IPS-18c (cell line): ENCODE results near the gene PDE1C.

ENCODE experiments used
- H3K4me3 ChIP-seq: 2 replicates; pipeline ENCODE4 v1.7.0; 2013; ENCODE audit warnings: low read depth, mild to moderate bottlenecking, low read length, moderate library complexity; ENCODE audit not compliant: insufficient read depth
- H3K9me3 ChIP-seq: one replicate; pipeline ENCODE4 v1.6.1; 2013; ENCODE audit warnings: mild to moderate bottlenecking, low read length, moderate library complexity; ENCODE audit not compliant: control insufficient read depth, insufficient read depth

Gene PDE1C

DNA sequence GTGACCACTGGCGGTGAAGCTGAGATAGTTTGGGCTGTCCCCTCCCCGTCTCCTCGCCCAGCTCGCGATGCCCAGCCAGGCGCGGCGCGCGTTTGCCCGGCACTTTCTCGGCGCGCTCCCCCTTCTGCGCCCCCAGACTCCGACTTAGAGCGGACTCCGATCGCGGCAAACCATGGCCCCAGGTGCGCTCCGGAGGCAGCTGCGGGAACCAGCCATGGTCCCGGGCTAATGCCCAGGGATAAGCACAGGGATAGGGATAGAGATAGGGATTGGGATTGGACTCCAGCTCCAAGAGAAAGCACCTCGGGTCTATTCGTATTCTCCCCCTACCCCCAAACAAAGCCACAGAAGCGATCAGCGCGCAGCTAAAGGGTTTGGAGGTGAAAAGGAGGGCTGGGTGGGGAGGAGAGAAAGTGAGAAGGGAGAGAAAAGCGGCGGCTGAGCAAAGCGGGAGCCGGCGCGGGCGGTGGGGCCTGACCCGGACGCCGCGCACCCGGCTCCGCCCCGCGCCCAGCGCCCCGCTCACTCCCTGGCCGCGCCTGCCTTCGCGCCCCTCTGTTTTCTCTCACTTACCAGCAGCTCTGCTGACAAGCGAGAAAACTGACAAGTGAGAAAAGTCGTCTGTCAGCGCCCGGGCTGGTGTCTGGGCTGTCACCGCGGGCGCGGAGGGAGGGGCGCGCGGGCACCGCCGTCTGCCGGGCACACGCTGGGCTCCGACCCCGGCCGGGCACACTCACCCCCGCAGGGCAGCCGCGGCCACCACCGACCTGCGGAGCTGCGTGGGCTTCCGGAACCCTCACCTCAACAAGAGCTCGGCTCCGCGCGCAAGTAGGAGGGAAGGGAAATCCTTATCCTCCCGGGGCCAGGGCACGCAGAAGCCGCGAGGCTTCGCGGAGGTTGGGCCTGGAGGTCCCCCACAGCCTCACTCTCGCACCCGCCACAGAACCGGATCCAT, at the start of gene PDE1C:
TSS of gene PDE1C (minus strand) at position 2 of the 955 bp plus-strand sequence.
- H3K4me3 ChIP-seq: peak within 1 kb of the TSS; percentile 60
- peaks cover 3% of the 10 kb centered on the region for H3K9me3 ChIP-seq

- no peak overlapping the region for H3K4me3 ChIP-seq
- H3K9me3 ChIP-seq: no peaks in the 10 kb centered on the region
Measured at GRCh38 chr7:32119790-32120196, 49.6 kb upstream of the PDE1C start.

DNA sequence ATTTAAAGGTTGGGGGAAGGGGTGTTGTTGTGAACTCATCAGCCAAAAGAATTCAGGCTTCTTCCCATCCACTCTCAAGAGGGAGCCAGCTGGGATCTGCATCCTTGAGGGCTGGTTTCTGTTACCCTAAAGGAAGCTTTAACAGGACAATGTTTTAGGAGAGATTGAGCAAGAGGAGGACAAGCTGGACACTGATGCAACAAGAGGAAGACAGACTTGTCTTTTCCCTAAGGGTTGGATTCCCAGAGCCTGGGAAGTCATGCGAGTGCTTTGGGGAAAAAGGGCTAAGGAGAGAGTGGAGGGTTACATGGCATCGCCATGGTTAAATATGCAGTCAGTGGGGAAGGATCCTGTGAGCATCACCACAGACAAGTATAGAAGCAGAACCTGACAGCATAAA, 47.6 kb upstream of the PDE1C start:
- no peaks in the 10 kb centered on the region for H3K9me3 ChIP-seq
- H3K4me3 ChIP-seq: no peak overlapping the region

GRCh38 chr7:32116436-32116835, 46.2 kb upstream of the PDE1C start:
- H3K4me3 ChIP-seq: no peak overlapping the region
- H3K9me3 ChIP-seq: peaks cover under 1% of the 10 kb centered on the region

GRCh38 chr7:32115831-32116230, 45.6 kb upstream of the PDE1C start:
- Histone ChIP-seq H3K4me3 (no peak overlapping the region), H3K9me3 (peaks cover 2% of the 10 kb centered on the region)

GRCh38 chr7:32108651-32109050, 38.4 kb upstream of the PDE1C start:
- Histone ChIP-seq H3K9me3 (peaks cover 2% of the 10 kb centered on the region), H3K4me3 (no peak overlapping the region)

GRCh38 chr7:32104766-32105165, 34.6 kb upstream of the PDE1C start:
- Histone ChIP-seq H3K4me3 (no peak overlapping the region), H3K9me3 (no peaks in the 10 kb centered on the region)

- Histone ChIP-seq H3K9me3 (no peaks in the 10 kb centered on the region), H3K4me3 (no peak overlapping the region)
Measured at GRCh38 chr7:32103361-32103760, 33.2 kb upstream of the PDE1C start.

GRCh38 chr7:32102432-32102873, 32.2 kb upstream of the PDE1C start:
- Histone ChIP-seq H3K4me3 (no peak overlapping the region), H3K9me3 (no peaks in the 10 kb centered on the region)

GRCh38 chr7:32100407-32100907, 30.2 kb upstream of the PDE1C start:
- H3K9me3 ChIP-seq: no peaks in the 10 kb centered on the region
- no peak overlapping the region for H3K4me3 ChIP-seq

- Histone ChIP-seq H3K4me3 (no peak overlapping the region), H3K9me3 (no peaks in the 10 kb centered on the region)
Measured at GRCh38 chr7:32094516-32094915, 24.3 kb upstream of the PDE1C start.

DNA sequence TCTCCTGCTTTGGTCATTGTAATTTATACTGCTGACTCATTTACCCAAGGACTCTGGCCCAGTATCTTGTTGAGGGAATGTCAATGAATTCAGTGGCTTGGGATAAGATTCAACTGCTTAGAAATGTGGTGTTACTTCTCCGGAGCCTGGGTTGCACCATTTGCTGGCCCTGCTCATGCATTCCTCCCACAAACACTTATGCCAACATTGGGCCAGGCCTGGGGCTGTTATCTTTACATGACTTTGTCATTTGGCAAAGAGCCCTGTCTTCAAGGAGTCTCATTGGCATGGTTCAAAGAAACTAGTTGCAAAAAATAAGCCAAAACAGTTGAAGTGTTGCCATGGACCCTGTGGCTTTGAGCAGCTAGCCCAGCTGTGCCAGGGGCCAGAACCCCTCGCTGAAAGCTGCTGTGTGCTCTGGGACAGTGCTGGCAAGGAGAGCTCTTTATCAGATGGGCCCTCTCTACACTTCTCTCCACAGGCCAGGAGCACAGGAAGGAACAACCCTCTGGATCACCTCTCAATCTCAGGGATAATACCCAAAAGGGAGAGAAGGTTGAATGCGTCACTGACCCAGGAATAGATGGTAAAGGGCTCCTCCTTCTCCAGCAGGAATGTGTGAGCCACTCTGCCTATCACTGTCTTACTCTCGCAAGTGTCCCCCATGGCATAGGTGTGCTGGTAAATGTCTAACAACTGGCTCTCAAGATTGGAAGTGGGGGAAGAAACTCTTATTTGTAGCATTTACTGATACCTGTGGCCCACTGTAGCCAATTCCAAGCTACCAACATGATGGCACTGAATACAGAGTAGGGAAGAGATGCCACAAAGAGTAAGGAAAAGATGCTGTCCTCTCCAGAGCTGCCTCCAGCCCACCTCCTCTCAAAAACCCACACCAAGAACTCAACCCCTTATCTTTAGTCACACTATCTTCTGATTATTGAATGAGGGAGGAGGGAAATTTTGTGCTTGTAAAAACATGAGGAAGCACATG, 23.5 kb upstream of the PDE1C start:
- Histone ChIP-seq H3K4me3 (no peak overlapping the region), H3K9me3 (no peaks in the 10 kb centered on the region)

DNA sequence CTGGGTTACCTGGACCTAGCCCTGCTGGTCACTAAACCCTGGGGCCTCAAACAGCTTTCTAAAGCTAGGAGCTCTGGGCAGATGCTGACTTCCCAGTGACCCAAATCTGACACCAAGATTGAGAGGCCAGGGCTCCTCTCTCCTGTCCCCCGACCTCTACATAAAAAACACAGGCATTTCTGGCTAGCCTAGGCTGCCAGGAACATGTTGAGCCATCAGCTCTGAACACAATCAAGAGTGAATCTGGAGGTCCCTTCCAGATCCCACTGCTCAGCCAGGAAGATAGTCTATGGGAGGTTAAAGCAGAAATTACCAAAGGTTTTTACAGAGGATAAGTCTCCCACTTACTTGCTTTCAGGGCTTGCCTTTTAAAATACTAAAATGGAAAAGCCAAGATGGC, 22.1 kb upstream of the PDE1C start:
- no peak overlapping the region for H3K4me3 ChIP-seq
- no peaks in the 10 kb centered on the region for H3K9me3 ChIP-seq

DNA sequence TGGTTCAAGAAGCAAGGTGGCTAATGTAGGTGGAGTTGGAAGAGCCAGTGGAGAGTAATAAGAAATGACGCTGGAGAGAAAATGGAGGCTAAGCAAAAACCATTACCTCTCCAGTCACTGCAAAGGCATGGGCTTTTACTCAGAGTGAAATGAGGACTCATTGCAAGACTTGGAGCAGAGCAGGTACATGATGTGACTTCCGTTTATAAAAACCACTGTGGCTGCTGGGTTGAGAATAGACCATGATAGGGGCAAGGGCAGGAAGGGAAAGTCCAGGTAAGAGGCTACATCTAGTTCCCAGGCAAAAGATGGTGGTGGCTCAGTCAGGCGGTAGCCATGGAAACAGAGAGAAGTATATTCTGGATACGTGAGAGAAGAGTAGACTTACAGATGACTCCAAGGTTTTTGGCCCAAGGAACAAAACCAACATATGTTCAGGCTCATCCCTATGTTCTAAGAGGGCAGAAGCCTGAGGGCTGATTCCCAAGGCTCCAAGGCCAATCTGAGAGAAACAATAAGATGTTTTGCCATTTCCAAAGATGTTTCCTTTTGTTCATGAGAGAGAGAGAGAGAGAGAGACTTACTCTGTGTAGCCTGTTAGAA, 21.5 kb upstream of the PDE1C start:
- Histone ChIP-seq H3K9me3 (no peaks in the 10 kb centered on the region), H3K4me3 (no peak overlapping the region)

- Histone ChIP-seq H3K4me3 (no peak overlapping the region), H3K9me3 (no peaks in the 10 kb centered on the region)
Measured at GRCh38 chr7:32089678-32090077, 19.5 kb upstream of the PDE1C start.

- H3K9me3 ChIP-seq: no peaks in the 10 kb centered on the region
- H3K4me3 ChIP-seq: no peak overlapping the region
Measured at GRCh38 chr7:32089256-32089655, 19.0 kb upstream of the PDE1C start.

GRCh38 chr7:32088451-32088881, 18.3 kb upstream of the PDE1C start:
- Histone ChIP-seq H3K4me3 (no peak overlapping the region), H3K9me3 (no peaks in the 10 kb centered on the region)
